Measurements from ENCODE around the gene GPHA2.

GPHA2 gene

DNA sequence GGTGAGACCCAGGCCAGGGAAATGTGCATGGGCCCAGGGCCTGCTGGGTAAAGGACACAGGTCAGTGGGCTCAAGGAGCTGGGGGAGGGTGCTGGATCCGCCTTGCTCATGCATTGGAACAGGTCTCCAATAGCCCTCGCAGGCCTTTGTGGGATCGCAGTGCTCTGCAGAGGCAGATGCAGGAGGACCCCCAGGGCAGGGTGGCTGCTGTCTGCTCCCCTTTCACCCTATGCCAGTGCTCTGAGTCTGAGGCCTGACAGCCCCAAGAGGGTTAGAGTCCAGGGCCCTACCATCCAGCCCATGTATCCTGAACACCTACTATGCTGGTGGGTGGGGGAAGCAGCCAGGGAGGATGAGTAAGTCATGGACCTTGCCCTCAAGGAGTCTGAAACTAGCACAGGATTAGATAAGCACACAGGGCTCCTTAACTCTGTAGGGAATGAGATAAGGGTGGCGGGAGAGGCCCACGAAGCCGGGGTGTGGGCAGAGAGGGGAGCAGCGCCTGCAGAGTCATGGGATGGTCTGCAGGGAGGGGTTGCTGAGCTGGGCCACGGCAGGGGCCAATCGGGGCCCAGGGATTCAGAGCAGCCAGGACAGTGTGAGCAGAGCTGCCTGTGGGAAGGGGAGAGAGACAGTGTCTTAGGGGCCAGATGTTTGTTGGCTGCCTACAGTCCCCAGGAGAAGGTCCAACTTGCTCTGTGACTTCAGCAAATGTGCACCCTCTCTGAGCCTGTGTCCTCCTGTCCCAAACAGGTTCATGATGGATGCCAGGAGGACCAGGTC is 46.8 kb downstream of the GPHA2 start:
- DNase-seq: peak in 2 of 3 donors; percentile 33 to 47

DNA sequence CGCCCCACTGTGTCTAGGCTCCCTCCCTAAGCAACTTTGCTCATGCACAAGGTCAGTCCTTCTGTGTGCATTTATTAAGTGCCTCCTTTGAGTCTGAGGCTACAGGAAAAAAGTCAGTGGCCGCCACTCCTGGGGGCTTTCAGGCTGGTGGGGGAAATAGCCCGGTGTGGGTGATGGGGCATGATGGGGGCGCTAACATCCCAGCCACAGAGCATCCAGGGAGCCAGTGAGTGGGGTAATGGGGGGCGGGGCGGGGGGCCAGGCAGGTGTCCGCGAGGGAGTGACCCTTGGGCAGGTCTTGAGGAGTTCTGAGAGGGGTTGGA is 47.3 kb downstream of the GPHA2 start:
- no peak for DNase-seq

DNA sequence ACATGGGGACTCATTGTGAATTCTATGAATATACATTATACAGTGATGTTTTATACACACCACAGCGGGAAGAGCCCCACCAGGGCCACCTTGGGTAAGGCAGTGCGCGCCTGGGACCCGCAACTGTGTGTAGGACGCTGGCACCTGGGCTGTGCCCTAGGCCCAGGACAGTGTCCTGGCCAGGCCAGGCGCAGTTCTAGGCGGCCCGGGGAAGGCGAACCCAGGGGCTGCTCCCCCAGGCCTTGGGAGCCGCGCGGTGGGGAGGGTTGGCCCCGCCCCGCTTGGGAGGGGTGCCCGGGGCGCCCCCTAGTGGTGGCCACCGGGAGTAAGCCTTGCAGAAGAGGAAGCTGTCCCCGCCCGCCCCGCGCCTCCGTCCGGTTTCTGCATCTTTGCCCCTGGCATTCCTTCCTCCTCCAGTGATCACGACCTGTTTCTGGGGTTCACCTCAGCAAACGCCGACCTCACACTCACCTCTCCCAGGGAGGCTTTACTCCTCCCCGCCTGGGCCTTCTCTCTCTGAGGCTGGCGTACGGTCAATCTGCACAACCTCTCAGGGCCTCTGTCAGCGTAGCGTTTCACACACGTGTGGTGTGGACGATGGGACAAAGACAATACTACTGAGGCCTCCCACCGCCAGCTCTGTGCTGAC is 47.8 kb downstream of the GPHA2 start:
- peak; percentile 82 to 95 (median 88) for DNase-seq

DNA sequence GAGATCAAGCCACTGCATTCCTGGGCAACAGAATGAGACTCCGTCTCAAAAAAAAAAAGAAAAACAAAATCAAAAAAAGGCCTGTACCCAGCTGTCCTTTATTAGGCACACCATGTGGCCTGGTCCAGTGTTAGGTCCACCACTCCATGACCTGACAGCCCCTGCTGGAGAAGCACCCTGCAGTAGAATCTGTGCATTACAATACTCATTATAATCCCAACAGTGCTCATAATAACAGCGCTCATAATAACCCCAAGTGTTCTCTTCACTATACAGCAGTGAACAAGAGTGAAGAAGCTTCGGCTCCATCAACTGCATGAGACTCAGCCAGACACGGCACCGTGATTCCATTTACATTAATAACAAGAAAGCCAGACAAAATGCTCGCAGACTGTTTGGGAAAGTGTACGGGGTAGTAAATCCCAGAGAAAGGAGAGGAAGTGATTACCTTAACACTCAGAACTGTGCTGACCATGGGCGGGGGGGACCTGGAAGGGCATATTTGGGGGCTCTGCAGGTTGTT is 48.4 kb downstream of the GPHA2 start:
- no peak for DNase-seq

DNA sequence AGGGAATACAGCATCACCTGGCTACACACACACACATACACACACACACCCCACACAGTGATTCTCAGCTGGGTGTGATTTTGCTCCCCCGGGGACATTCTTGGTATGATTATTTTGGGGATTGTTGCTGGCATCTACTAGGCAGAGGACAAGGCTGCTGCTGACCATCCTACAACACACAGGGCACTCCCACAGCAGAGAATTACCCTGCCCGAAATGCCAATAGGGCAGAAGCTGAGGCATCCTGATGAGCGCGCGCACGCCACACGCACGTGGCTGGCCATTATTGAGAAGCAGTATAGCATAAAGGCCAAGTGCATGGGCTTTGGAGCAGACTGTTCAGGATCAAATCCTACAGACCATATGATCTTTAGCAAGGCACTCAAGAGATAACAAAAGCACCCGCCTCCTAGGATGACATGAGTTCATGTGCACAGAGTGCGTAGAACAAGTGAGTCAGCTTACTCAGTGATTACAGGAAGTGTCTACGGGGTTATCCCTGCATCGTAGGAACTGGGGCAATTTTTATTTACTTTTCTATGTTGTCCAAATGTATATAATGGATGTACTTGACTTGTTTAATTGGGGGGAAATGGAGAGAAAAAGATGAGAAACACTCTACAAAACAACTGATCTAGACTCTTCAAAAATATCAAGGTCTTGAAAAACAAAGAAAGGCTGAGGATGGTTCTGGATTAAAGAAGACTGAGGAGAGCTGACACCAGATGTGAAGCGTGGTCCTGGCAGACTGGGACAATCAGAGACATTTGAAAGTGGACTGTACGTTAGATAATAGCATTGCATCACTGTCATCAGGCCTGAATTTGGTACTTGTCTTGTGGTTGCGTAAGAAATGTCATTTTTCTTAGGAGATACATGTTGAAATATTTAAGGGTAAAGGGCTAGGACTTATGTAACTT is 50.1 kb downstream of the GPHA2 start:
- peak; percentile 88 to 97 (median 95) for DNase-seq
